HG03575 (cell line): ENCODE measurements around the gene PNP.
"Not testable (repeated sequence)": the region's sequence is repeated elsewhere in the genome, so short reads cannot be mapped to it uniquely, and the experiment has no call there.

ENCODE experiments used
- ATAC-seq: cut with Tn5 transposase; IDR thresholded peaks from one replicate; pipeline ENCODE4 v1.9.1; 2021; ENCODE audit not compliant: unreplicated experiment, insufficient number of reproducible peaks, low FRiP score; ENCODE audit errors: extremely low read depth

The PNP gene

DNA sequence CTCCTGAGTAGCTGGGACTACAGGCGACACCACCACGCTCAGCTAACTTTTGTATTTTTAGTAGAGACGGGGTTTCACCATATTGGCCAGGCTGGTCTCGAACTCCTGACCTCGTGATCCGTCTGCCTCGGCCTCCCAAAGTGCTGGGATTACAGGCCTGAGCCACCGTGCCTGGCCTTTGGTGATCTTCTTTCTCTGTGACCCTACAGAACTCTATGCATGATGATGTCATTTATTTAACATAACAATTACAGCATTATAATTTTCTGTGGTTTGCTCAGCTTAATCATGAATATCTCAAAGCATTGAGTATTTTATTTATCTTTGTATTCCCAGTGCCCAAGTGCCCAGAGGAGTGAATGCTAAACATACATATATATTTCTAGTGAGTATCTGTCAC is 16.4 kb upstream of the PNP start:
- not testable (repeated sequence) for ATAC-seq

DNA sequence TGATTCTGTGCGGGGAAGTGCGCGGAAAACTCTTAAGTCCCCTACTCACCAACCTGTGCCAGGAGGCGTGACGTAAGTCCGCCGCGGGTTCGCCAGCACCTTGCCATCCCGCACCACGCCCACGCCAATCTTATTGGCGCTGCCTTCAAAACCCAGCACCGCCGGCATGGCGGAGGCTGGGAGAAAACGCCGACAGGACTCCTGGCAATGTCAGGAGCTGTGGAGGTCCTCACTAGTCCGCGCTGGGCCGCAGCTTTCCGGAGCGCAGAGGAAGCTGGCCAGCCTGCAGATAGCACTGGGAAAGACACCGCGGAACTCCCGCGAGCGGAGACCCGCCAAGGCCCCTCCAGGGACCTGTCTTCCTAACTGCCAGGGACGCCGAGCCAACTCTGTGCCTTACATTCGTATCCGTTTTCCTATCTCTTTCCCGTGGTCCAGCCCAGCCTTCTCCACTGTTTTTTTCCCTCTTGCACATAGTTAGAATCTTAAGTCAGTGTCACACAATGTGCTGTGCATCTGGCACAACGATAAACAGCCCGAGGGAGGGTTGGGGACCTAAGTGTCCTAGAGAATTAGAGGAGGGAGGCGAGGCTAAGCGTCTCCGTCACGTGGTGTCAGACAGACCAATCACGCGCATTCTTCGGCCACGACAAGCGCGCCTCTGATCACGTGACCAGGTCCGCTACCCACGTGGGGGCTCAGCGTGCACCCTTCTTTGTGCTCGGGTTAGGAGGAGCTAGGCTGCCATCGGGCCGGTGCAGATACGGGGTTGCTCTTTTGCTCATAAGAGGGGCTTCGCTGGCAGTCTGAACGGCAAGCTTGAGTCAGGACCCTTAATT is 14.5 kb upstream of the PNP start, which contains the start of the genes APEX1 and OSGEP:
TSS of gene APEX1 (plus strand) at position 711 of the 839 bp plus-strand sequence. CDS start 420 bp downstream, outside the sequence.
TSS of gene OSGEP (minus strand) at position 297 of the 839 bp plus-strand sequence. CDS start at position 168, 129 bp downstream.
- peak; percentile 63 for ATAC-seq

DNA sequence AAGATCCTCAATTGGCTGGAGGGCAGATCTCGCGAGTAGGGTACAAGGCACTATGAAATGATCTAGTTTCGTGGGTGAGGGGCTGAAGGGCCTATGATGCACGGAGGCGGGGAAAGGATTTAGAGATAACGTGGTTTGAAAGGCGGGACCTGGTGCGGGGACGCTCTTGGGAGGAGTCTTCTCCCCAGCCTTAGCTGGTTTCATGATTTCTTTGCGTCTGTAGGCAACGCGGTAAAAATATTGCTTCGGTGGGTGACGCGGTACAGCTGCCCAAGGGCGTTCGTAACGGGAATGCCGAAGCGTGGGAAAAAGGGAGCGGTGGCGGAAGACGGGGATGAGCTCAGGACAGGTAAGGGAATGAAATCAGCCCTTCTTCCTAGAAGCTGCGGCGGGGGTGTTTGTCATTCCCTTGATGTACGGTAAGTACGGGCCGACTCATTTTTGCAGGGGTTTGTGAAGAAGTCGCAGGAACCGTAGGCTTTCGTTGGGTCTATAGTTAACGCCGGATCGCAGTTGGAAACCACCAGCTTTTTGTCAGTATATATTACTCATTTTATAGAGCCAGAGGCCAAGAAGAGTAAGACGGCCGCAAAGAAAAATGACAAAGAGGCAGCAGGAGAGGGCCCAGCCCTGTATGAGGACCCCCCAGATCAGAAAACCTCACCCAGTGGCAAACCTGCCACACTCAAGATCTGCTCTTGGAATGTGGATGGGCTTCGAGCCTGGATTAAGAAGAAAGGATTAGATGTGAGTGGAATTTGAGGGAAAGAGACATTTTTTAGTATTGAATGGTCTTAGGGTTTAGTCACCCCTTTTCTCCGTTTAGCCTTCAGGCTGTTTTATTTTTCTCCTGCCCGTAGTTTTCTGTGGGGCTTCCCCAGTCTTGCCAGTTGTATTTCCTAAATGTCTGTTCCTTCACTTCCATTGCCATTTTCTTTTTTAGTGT is 13.6 kb upstream of the PNP start:
- peak; percentile 41 for ATAC-seq

DNA sequence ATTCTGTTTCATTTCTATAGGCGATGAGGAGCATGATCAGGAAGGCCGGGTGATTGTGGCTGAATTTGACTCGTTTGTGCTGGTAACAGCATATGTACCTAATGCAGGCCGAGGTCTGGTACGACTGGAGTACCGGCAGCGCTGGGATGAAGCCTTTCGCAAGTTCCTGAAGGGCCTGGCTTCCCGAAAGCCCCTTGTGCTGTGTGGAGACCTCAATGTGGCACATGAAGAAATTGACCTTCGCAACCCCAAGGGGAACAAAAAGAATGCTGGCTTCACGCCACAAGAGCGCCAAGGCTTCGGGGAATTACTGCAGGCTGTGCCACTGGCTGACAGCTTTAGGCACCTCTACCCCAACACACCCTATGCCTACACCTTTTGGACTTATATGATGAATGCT is 12.2 kb upstream of the PNP start:
- ATAC-seq, result no peak

DNA sequence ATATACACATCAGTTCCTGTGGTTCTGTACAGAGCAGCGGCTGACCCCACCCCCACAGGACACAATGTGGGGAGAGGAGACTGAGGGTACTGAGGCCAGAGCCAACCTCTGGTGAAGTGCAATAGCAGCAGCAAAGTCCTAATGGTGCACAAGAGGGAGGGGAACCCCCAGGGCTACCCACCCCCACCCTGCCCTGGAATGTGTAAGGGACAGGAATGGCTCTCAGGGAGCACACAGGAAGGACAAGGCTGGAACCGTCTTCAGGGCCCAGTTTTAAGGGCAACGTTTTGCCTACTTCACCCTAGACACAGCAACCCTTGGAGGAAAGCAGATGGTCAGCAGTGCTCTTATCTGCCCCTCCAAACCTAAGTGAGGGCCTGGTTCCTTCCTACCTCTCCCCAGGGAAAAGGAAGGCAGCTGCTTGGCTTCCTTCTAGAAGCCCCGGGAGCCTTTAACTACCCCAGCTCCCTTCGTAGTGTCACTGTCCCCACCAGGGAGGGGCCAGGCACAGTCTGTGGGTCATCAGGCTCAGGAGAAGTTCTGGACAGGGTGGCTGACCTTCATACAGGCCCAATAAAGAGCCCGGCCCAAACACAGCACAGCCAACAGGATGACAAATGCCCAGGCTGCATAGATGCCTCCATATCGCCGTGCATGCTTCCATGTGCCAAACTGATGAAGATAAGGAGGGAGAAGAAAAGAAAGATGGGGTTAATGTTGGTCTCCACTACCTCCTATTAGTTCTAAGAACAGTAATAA is 11.0 kb upstream of the PNP start:
- ATAC-seq, result no peak

DNA sequence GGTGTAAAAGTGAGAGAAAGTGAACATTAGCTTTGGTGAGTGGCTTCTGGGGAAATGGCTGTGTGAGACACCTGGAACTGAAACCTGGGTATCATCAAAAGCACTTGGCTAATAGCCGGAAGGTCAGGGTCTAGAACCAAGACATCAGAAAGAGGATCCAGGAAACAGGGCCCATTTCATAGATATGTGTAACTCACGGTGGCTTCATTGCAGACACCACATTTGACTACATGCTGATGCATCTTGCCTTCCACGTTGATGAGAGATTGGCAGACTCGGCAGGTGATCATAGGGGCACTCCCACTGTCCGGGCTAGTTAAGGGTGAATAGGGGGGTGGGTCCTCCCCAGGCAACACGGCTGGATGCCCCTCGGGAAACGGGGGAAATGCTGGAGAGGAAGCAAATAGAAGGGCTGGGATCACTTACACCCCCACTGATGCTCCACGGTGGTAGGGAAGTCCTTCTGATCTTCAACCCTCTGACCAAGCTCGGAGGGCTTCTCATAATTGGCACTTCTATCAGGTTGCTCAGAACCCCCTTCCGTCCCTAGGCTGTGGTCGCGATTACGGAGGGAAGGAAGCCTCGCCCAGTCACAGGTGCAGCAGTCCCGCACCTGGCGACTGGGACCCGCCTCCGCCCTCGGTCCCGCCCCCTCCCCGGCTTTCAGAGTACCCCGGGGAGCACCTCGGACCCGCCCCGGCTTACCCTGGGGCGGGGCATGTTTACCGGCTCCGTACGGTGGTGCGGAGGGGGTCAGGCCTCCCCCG is 8.6 kb upstream of the PNP start:
- ATAC-seq, result no peak

DNA sequence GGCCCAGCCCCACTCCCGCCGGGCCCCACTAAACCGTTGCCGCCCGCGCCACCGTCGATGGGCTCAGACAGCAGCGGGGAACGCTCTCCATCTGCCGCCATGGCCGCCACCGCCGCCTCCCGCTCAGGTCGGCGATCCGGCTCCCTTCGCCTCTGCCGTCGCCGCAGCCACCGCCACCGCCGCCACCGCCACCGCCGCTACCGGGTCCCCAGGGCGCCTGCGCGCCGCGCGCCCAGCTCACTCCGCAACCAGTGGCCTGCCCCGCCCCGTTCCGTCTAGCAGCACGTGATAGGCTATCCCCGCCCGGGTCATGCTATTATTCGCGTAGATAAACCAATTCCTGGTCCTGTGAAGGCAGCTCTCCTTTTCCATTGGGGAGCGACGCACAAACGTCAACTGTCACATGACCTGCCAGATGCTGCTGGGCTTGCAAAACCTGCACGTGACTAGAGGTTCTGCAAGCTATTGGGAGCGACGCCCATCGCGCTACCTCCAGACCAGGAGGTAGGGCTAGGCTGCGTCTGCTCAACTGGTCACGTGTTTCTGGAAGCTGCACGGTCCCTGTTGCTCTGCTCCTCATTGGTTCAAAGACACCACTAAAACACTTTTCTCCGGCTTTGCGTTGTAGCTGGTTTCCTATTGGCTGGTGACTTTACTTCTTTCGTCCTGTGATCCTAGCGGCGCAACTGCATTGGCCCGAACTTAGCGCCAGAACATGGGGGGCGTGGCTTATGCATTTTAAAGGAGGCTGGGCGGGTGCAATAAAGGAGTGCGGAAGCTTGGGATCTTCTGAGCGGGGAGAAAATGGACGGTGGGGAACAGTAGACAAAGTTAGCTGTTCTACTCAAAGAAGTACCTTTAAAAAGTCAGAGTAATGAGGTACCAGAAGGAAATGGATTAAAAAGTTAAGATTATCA is 7.7 kb upstream of the PNP start, which contains the start of gene PIP4P1:
TSS of gene PIP4P1 (minus strand) at position 210 of the 917 bp plus-strand sequence. CDS start at position 101, 109 bp downstream.
- peak; percentile 76 for ATAC-seq

DNA sequence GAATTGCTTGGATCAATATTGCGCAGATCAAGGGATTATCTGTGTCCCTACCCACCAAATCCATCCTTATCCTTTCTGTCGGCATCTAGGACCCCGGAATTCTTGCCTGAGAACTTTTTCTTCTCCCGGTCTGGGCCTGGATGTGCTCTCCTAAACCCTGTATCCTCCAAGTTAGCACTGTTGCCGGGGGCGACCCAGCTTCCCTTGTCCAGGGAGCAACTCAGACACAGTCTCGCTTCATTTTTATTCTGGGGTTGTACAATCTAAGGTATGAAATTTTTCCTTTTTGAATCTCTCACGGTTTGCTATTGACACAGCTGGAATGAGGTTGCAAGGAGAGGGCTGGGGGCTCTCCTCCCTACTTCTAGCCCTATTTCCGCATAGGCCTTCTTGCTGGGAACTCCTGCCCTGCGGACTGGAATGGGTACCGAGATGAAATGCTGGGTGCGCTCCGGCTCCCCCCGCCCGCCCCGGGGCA is 403 bp upstream of the PNP start:
- no peak for ATAC-seq

DNA sequence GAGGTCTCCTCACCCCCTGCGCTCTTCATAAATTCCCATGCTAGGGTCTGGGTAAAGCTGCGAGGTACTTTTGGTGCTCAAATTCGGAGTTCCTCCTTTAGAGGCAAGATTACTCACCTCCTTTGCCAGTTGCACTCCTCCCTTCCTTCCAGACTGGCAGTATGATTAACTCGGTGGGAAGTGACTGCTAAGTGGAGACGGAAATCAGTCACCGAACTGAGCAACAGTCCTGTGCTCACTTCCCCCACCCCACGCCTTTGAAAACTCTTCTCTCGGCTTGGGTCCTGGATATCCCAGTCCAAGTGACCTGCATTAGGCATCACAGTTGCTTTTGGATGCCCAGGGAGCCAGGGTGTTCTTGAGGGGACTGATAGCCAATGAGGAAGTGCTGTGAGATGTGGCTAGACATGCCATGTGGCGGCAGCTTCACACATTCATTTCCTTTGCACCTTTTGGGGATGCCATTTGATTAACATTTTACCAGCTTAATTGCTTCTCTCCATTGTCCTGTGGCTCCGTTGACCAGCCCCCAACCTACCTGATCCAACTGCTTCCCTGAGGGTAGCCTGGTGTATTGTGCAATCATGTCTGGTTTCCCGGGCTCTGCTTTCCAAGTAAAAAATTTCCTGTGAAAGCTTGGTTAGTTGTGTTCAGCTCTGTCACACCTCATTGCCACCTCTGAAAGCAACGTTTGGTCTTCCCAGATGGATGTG is 840 bp downstream of the PNP start:
- ATAC-seq, result no peak

DNA sequence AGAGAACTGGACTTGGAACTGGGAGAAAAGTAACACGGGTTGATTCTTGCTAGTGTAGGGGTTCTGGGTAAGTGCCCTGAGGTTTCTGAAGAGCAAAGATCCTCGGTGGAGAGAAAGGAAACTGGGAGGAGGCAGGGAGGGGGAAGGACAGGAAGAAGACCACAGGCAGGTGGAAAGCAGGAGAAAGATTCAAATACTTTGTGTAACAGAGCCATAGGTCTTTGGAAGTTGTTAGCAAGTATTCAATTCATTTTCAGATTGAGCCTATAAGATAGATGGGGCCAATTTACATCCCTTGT is 1.3 kb downstream of the PNP start:
- ATAC-seq, result no peak

DNA sequence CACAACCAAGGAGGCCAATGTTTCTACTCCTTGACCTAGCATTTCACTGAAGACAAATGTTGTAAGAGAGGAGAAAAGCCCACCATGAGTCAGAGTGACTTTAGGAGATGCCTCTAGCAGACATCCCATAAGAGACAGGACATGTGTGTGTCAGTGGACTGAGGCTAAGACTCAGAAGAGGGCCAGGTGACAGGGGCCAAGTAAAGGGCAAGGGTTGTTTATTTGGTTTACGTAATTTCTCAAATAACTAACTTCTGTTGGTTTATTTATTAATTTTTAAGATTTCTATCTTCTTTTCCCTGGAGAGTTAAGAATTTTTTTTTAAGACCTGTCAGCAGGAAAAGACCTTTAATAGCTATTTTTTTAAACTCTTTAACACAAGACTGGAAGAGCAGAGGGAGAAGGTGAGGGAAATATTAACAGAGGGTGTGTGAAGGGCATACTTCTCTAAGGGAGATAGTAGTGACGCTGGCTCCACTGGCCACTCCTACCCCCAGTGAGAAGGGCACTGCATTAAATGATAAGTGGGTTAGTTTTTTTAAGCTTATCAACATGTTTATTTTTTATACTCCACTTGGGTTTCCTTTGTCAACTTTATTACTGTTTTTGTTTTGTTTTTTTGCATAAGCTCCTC is 3.4 kb downstream of the PNP start:
- no peak for ATAC-seq

DNA sequence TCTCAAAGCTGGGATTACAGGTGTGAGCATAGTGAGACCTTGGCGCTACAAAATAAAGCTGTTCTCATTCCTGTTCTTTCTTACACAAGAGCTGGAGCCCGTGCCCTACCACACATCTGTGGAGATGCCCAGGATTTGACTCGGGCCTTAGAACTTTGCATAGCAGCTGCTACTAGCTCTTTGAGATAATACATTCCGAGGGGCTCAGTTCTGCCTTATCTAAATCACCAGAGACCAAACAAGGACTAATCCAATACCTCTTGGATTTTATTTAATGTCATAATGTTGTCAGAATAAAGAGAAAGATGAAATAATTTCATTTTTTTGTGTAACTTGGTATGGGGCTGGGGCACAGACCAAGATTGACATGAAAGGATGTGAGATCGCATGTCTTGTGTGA is 7.6 kb downstream of the PNP start:
- ATAC-seq, result no peak

DNA sequence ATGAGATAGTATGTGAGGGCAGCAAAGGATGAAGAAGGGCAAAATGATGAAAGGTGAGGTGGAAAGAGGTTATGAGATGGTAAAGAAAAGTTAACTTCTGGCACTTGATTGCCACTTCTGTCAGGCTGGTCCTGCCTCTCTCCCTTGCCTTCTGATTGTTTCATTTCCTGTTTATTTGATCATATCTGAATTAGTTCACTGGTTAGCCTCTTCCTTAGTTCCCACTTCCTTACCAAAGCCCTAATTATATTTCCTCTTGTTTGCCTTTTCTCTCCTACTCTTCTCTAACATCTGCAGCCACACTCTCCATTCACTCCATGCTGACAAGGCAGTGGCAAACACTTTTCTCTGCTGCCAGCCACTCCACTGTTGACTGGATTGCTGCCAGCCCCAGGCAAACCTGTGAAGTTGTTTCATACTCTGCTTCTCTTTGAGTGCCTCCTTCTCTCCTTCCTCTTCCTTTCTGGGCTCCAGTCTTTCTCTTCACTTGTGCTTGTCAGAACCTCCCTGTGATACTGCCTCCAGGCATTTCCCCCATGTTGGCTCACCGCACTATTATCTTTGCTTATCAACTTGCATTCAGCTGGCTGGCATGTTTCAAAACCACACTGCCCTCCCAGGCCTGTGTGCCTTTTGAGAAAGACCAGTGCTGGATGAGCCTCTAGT is 8.1 kb downstream of the PNP start:
- ATAC-seq, result no peak

DNA sequence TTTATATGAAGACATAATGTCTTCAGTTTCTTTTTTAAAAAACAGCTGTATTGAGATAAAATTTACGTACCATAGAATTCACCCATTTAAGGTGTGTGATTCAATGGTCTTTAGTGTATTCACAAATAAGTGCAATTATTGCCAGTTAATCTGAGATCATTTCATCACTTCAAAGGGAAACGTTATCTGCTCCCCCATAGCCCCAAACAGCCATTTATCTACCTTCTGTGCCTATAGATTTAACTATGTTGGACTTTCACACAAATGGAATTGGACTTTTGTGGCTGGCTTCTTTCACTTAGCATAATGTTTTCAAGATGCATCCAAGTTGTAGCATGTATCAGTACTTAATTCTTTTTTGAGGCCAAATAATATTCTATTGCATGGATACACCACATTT is 9.7 kb downstream of the PNP start:
- no peak for ATAC-seq

DNA sequence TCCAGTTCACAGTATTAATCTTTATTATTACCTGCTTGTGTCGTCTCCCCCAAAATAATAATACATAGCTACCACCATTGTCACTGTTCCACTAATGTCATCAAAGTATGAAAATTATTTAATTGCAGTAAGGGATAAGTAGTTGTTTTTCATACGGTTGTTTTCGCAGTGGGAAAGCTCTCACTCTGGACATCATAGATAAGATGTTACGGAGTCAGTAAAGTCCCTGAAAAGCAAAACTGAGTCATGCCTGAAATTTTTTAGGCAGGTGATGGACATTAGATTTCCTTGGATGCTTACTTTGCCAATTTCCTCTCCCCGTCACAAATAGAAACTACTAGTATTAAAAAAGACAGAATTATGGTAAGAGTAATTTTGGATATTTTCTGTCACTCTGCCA is 13.2 kb downstream of the PNP start:
- no peak for ATAC-seq

DNA sequence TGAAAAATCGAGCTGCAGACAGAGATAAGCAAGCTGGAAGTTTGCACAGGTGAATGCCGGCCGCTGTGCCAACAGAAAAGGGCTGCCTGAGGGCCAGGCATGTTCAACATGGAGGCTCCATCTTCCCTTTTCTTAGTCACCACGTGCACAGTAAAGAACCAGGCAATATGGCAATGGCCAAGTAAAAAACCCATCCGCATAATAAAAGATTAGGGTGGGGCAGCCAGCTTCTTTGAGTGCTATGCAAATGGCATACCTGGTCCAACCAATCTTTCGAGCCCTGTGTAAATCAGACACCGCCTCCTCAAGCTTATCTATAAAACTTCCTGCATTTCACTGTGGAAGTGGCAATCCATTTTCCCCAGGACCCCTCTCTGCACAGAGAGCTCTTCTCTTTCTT is 16.7 kb downstream of the PNP start:
- ATAC-seq, result no peak
